Activated CD4-positive, alpha-beta T cell treated with anti-CD3 and anti-CD28 coated beads for 48 hours (primary cell): Measurements from ENCODE around the gene CEP112.

ENCODE experiments used
- DNase-seq: peaks from one replicate; pipeline ENCODE4 v3.0.0-alpha.2; 2020

Gene CEP112

DNA sequence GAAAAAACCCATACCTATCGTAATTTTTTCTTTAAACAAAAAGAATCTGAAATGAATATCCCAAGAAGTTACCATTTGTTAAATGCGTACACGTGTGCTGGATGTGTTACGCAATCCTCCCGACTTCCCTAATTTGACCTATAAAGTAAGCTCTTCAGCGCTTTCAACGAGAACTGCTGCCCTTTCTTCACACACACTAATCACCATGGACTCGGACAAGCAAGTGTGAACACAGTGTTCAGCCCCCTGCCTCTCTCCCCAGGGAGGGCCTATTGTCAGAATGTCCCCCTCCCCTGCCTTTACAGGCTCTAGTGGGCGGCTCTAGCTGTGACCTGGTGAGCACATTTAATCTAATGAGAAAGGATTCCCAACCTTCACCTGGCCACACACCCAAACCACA lies 216.1 kb downstream of the CEP112 start:
- no peak for DNase-seq

DNA sequence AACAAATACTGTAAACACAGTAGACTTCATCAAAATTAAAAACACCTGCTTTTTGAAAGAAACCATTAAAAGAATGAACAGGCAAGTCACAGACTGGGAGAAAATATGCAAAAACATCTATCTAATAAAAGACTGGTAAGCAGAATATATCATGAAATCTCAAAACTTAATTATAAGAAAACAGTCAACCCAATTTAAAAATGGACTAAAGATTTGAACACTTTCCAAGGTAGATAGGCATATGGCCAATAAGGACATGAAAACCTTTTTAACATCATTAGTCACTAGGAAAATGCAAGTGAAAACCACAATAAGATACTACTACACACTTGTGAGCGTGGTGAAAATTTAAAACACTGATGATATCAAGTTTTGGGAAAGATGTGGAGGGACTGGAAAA lies 218.7 kb downstream of the CEP112 start:
- DNase-seq: no peak

DNA sequence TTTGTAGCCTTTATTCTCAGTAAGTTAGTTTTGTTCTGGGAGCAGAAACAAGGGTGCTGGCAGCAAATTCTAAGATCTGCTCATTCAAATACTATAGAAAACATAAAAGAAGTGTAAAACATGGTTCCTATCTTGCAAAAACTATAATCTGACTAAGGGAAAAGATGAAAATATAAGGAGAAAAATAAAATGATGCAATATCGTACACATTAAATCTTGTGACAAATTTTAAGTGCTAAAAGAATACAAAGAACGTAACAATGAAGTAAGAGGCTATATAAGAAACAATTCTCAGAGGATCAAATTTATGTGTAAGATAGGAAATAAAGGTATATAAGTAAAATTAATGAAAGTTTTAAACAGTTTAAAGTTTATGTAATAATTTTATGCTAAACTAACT lies 224.6 kb downstream of the CEP112 start:
- no peak for DNase-seq

DNA sequence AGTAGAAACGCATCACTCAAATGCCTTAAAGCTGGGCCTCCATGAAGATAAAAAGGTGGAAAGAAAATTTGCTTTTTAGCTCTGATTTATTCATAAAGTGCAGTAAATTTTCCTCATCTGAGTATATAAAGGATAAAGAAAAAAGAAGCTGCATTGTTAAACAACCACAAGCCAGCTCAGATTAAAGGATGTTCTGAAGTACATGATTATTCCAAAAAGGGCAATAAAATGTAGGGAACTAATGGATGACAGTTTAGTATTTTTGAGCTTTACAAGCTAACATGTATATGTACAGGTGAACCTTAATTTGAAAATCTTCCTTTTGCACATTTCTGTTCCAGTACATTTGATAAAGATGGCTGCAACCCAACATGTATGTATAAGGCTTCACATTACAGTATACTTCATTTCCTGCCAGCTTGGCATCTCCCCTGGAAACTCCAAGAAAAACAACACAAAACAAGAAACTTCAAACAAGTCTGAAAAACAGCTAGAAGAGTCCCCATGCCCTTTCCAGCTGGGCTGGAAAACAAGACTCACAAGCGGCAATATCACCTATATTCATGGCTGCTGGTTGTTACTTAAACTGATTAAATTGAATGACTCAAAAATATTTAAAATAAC lies 225.7 kb downstream of the CEP112 start:
- no peak for DNase-seq

- DNase-seq: no peak
Observed at GRCh38 chr17:65963179-65963578, 228.8 kb downstream of the CEP112 start.

GRCh38 chr17:65959630-65960029 lies 232.3 kb downstream of the CEP112 start:
- no peak for DNase-seq

- no peak for DNase-seq
Observed at GRCh38 chr17:65956814-65957213, 235.1 kb downstream of the CEP112 start.

DNA sequence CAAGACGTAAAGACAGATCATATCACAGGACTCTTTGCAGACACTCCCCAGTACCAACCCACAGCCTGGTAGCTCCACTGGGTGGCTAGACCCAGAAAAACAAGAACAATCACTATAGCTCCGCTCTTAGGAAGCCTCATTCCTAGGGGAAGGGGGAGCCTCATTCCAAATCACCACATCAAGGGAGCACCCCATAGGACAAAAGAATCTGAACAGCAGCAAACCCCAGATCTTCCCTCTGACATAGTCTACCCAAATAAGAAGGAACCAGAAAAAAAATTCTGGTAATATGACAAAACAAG lies 237.8 kb downstream of the CEP112 start:
- no peak for DNase-seq

DNA sequence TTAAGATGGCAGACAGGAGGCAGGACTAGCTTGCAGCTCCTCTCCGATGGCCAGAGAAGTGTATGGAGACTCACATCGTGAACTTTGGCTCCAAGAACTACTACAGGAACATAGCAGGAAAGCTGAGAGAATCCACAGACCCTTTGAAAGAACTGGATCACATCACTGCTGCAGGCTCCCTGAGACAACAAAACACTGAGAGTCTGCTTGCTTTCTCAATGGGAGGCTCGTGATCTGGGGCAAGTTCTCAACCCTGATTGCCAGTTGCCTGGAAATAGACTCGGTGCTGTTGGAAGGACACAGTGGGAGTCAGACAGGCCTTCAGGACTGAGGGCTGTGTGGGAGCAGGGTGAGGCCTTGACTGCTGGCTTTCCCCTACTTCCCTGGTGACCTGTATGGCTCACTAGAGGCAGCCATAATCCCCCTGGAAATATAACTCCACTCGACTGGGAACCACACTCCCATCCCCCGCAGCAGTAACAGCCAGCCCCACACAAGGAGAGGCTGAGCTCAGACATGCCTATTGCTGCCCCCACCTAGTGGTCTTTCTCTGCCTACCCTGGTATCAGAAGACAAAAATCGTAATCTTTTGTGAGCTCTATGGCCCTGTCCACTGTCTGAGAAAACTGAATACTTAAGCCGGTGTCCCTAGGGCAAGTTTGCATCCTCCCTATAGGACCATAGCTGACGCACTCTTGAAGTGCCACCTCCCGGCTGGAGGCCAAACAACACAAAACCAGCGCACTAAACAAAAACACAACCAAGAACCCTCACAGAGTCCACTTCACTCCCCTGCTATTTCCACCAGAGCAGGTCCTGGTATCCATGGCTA lies 238.4 kb downstream of the CEP112 start:
- no peak for DNase-seq

- DNase-seq: no peak
Observed at GRCh38 chr17:65952586-65952985, 239.3 kb downstream of the CEP112 start.

- no peak for DNase-seq
Observed at GRCh38 chr17:65952015-65952414, 239.9 kb downstream of the CEP112 start.

- no peak for DNase-seq
Observed at GRCh38 chr17:65947831-65948230, 244.1 kb downstream of the CEP112 start.

DNA sequence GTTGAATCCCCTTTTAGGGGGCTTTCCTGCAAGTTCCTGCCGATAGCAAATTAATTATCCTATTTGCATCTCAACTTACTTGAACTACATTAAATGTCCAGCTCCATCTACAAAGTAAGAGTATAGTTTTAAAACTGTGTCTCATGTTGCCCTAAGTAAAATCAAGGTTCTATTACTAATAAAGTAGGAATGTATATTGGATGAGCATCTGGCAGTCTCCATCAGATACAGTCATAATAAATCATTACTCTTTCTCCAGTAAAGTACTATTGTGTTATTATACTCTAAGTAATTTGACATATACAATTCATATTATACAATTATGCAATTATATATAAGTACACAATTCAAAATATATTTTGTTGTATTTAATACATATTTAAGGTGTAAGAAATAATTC lies 249.3 kb downstream of the CEP112 start:
- DNase-seq: no peak

- no peak for DNase-seq
Observed at GRCh38 chr17:65941356-65941899, 250.5 kb downstream of the CEP112 start.

DNA sequence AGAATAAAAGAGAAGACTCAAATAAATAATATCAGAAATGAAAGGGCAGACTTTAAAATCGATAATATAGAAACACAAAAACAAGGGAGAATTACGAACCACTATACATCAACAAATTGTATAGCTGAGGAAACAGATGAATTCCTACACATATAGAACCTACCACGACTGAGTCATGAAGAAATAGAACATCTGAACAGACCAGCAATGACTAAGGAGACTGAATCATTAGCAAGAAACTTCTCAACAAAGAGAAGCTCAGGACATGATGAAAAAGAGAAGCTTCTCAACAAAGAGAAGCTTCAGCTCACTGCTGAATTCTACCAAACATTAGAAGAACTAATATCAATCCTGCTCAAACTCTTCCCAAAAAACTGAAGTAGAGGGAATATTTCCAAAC lies 255.9 kb downstream of the CEP112 start:
- DNase-seq: no peak

GRCh38 chr17:65933290-65933689 lies 258.6 kb downstream of the CEP112 start:
- DNase-seq: no peak

GRCh38 chr17:65931246-65932149 lies 260.4 kb downstream of the CEP112 start:
- DNase-seq: no peak

GRCh38 chr17:65930140-65930730 lies 261.7 kb downstream of the CEP112 start:
- no peak for DNase-seq

- no peak for DNase-seq
Observed at GRCh38 chr17:65926599-65926998, 265.3 kb downstream of the CEP112 start.

GRCh38 chr17:65925606-65926307 lies 266.2 kb downstream of the CEP112 start:
- DNase-seq: no peak

DNA sequence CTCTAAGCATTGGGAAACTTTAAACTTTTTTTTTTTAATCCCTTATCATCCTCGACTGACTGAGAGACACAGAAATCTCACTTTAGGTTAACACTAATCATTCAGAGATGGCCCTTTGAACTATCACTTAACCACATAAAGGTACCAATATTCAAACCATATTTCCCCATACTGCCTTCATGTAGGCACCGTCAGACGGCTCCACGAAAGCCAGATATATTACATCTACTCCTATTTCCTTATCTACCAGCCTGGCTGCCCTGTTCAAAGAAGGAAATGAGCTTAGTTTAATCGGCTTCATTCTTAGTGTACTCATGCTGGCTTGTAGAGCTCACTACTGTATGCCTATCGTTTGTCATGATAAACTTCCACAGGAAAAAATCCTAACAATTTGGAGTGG lies 270.9 kb downstream of the CEP112 start:
- no peak for DNase-seq

- DNase-seq: no peak
Observed at GRCh38 chr17:65918916-65919315, 273.0 kb downstream of the CEP112 start.
